ENCODE measurements around the gene CC2D2B. TPM values are rescaled to one million over a fixed set of nuclear protein-coding genes. Genes with fewer than 3 reads are reported as not detected.

The CC2D2B gene
- total and polyA plus RNA-seq, 2 of the 13 experiments (the other 11 are each of a cell fraction or from before 2014, with no cell fraction given) = 0.20 TPM; not detected in 1

DNA sequence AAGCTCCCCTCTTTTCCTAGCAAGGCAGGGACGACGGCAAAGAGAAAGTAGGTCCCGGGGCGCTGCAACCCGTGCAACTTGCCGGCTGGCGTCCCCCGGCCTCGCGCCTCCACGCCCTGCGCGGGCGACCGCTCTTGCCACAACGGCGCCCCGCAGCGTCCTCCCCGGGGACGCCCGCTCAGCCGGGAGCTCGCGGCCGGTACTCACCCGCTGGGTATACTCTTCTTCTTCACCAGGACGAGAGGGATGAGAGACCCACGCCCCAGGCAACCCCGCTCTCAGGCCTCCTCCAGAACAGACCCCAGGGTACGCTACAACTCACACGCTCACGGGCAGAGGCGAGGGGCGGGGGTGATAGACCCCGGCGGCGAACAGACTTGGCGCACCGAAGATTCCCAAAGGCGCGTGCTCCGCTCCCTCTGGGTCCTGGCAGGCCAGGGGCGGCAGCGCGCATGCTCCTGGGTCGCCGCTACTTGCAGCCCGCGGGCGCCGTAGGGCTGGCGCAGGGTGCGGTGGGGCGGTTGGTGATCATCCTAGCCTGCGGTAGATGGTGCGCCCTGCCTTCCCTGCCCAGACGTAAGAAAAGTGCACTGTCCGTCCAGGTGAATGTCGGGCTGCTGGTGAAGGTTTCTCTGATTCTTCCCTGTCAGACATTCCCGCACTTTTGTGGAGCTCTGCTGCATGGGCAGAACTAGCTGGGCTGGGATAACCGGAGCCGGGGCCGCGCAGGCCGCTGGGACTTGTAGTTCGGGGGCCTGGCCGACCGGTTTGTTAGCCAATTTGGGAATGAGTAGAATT is at the start of gene CC2D2B (continued):
- TF ChIP-seq ZNF781 (CRISPR knock-in tag; IDR thresholded peaks at IDR 0.05; ENCODE audit: borderline replicate concordance, not compliant biosample characterization) (peak; percentile 81), MYNN (CRISPR knock-in tag; IDR thresholded peaks at IDR 0.05; ENCODE audit: low read depth) (peak; percentile 76; the same call in 1 of the 2 replicates), RXRB (CRISPR knock-in tag; IDR thresholded peaks at IDR 0.05; ENCODE audit: borderline replicate concordance) (peak; percentile 5; the same call in 1 of the 2 replicates), SIN3A (IDR thresholded peaks at IDR 0.05; ENCODE audit: borderline replicate concordance, low read depth, low read length) (no peak), ZFY (CRISPR knock-in tag; IDR thresholded peaks at IDR 0.05) (peak; percentile 88), NPAS2 (CRISPR knock-in tag; IDR thresholded peaks at IDR 0.05; ENCODE audit: borderline replicate concordance) (no peak), HOXA9 (CRISPR knock-in tag; IDR thresholded peaks at IDR 0.05; ENCODE audit: borderline replicate concordance) (peak; percentile 8; the same call in 1 of the 2 replicates), RARG (CRISPR knock-in tag; IDR thresholded peaks at IDR 0.05; ENCODE audit: low read depth) (no peak), ZNF143 (CRISPR knock-in tag; IDR thresholded peaks at IDR 0.05) (peak; percentile 93), SIX4 (CRISPR knock-in tag; IDR thresholded peaks at IDR 0.05) (no peak), MIER3 (CRISPR knock-in tag; IDR thresholded peaks at IDR 0.05; ENCODE audit: borderline replicate concordance) (0 out of 2 replicates have a peak, but pooled peaks have one; percentile 3), ATAD3A (CRISPR knock-in tag; IDR thresholded peaks at IDR 0.05) (no peak), ZNF780A (CRISPR knock-in tag; IDR thresholded peaks at IDR 0.05) (no peak), NR3C1 (CRISPR knock-in tag; IDR thresholded peaks at IDR 0.05) (no peak), ZNF138 (CRISPR knock-in tag; IDR thresholded peaks at IDR 0.05; ENCODE audit: low read depth) (no peak), KLF9 (CRISPR knock-in tag; IDR thresholded peaks at IDR 0.05; ENCODE audit: low read depth) (no peak), ZNF549 (CRISPR knock-in tag; IDR thresholded peaks at IDR 0.05) (no peak), ISX (CRISPR knock-in tag; conservative IDR thresholded peaks at IDR 0.05) (no peak), KDM5A (IDR thresholded peaks at IDR 0.05; ENCODE audit: borderline replicate concordance, low read length) (no peak)
- TF ChIP-seq, protein P1, sequence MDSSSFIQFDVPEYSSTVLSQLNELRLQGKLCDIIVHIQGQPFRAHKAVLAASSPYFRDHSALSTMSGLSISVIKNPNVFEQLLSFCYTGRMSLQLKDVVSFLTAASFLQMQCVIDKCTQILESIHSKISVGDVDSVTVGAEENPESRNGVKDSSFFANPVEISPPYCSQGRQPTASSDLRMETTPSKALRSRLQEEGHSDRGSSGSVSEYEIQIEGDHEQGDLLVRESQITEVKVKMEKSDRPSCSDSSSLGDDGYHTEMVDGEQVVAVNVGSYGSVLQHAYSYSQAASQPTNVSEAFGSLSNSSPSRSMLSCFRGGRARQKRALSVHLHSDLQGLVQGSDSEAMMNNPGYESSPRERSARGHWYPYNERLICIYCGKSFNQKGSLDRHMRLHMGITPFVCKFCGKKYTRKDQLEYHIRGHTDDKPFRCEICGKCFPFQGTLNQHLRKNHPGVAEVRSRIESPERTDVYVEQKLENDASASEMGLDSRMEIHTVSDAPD (CRISPR knock-in tag; IDR thresholded peaks at IDR 0.05) = peak; percentile 81; the same call in 1 of the 2 replicates
- TF ChIP-seq, protein P2, sequence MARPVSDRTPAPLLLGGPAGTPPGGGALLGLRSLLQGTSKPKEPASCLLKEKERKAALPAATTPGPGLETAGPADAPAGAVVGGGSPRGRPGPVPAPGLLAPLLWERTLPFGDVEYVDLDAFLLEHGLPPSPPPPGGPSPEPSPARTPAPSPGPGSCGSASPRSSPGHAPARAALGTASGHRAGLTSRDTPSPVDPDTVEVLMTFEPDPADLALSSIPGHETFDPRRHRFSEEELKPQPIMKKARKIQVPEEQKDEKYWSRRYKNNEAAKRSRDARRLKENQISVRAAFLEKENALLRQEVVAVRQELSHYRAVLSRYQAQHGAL (CRISPR knock-in tag; IDR thresholded peaks at IDR 0.05; ENCODE audit: not compliant biosample characterization) = no peak
- TF ChIP-seq, protein P3, sequence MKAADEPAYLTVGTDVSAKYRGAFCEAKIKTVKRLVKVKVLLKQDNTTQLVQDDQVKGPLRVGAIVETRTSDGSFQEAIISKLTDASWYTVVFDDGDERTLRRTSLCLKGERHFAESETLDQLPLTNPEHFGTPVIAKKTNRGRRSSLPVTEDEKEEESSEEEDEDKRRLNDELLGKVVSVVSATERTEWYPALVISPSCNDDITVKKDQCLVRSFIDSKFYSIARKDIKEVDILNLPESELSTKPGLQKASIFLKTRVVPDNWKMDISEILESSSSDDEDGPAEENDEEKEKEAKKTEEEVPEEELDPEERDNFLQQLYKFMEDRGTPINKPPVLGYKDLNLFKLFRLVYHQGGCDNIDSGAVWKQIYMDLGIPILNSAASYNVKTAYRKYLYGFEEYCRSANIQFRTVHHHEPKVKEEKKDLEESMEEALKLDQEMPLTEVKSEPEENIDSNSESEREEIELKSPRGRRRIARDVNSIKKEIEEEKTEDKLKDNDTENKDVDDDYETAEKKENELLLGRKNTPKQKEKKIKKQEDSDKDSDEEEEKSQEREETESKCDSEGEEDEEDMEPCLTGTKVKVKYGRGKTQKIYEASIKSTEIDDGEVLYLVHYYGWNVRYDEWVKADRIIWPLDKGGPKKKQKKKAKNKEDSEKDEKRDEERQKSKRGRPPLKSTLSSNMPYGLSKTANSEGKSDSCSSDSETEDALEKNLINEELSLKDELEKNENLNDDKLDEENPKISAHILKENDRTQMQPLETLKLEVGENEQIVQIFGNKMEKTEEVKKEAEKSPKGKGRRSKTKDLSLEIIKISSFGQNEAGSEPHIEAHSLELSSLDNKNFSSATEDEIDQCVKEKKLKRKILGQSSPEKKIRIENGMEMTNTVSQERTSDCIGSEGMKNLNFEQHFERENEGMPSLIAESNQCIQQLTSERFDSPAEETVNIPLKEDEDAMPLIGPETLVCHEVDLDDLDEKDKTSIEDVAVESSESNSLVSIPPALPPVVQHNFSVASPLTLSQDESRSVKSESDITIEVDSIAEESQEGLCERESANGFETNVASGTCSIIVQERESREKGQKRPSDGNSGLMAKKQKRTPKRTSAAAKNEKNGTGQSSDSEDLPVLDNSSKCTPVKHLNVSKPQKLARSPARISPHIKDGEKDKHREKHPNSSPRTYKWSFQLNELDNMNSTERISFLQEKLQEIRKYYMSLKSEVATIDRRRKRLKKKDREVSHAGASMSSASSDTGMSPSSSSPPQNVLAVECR (CRISPR knock-in tag; IDR thresholded peaks at IDR 0.05; ENCODE audit: borderline replicate concordance) = peak; percentile 73
- TF ChIP-seq, protein P4, sequence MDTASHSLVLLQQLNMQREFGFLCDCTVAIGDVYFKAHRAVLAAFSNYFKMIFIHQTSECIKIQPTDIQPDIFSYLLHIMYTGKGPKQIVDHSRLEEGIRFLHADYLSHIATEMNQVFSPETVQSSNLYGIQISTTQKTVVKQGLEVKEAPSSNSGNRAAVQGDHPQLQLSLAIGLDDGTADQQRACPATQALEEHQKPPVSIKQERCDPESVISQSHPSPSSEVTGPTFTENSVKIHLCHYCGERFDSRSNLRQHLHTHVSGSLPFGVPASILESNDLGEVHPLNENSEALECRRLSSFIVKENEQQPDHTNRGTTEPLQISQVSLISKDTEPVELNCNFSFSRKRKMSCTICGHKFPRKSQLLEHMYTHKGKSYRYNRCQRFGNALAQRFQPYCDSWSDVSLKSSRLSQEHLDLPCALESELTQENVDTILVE (CRISPR knock-in tag; IDR thresholded peaks at IDR 0.05) = peak; percentile 61; the same call in 1 of the 2 replicates
